ENCODE results near the gene CCND1. TPM values are rescaled to one million over a fixed set of nuclear protein-coding genes. Genes with fewer than 3 reads are reported as not detected.

The CCND1 gene
- total RNA-seq, 1 experiment from 2014 or later: 346 TPM

GRCh38 chr11:69603111-69603836 is 37.7 kb upstream of the CCND1 start:
- H3K36me3 ChIP-seq (ENCODE audit: low read depth): no peaks in the 10 kb centered on the region
- H3K79me2 ChIP-seq (ENCODE audit: low read depth): no peaks in the 10 kb centered on the region
- H3K27me3 ChIP-seq (ENCODE audit: insufficient read depth, low read depth): no peaks in the 10 kb centered on the region
- no peak overlapping the region for H3K4me3 ChIP-seq
- H2AFZ ChIP-seq: no peak overlapping the region
- no peak for TF ChIP-seq EZH2 (IDR thresholded peaks at IDR 0.05; ENCODE audit: low read depth)
- H3K9me2 ChIP-seq (ENCODE audit: insufficient read depth): no peaks in the 10 kb centered on the region
- peaks cover 16% of the 10 kb centered on the region; the same call in 1 of the 2 replicates for H3F3A ChIP-seq (ENCODE audit: insufficient read depth, low read depth)
- no peak overlapping the region for H3K4me2 ChIP-seq
- BruUV-seq (replicated peaks): no TSS peak
- intact Hi-C loops (cut with micrococcal nuclease; ENCODE audit: unreplicated experiment): no loop called here
- no peak for DNase-seq
- H3K9me3 ChIP-seq (ENCODE audit: insufficient read depth, low read depth): no peaks in the 10 kb centered on the region
- no peak overlapping the region for H3K27ac ChIP-seq
- CTCF ChIA-PET: no interaction called here
- no peaks in the 10 kb centered on the region for H4K20me1 ChIP-seq (ENCODE audit: insufficient read depth)
- POLR2A ChIA-PET (ENCODE audit: unreplicated experiment): no interaction called here
- peaks cover 17% of the 10 kb centered on the region for H3K4me1 ChIP-seq (replicated peaks; ENCODE audit: insufficient read depth)

- Histone ChIP-seq H3K27me3 (ENCODE audit: insufficient read depth, low read depth) (no peaks in the 10 kb centered on the region), H3K79me2 (ENCODE audit: low read depth) (no peaks in the 10 kb centered on the region), H2AFZ (no peak overlapping the region), H3K4me3 (no peak overlapping the region), H3K36me3 (ENCODE audit: low read depth) (no peaks in the 10 kb centered on the region), H4K20me1 (ENCODE audit: insufficient read depth) (no peaks in the 10 kb centered on the region), H3K9me3 (ENCODE audit: insufficient read depth, low read depth) (no peaks in the 10 kb centered on the region), H3K27ac (no peak overlapping the region), H3K9me2 (ENCODE audit: insufficient read depth) (no peaks in the 10 kb centered on the region), H3F3A (ENCODE audit: insufficient read depth, low read depth) (peaks cover 10% of the 10 kb centered on the region; the same call in 1 of the 2 replicates), H3K4me2 (no peak overlapping the region), H3K4me1 (replicated peaks; ENCODE audit: insufficient read depth) (peaks cover 13% of the 10 kb centered on the region)
- DNase-seq: no peak
- intact Hi-C loops (cut with micrococcal nuclease; ENCODE audit: unreplicated experiment): no loop called here
- ChIA-PET CTCF (no interaction called here), POLR2A (ENCODE audit: unreplicated experiment) (no interaction called here)
- TF ChIP-seq EZH2 (IDR thresholded peaks at IDR 0.05; ENCODE audit: low read depth) (no peak), CTCF (conservative IDR thresholded peaks at IDR 0.05) (no peak)
- no TSS peak for BruUV-seq (replicated peaks)
Measured at GRCh38 chr11:69604055-69604454, 36.9 kb upstream of the CCND1 start.

GRCh38 chr11:69605737-69606526 is 35.0 kb upstream of the CCND1 start:
- Histone ChIP-seq H3K36me3 (ENCODE audit: low read depth) (no peaks in the 10 kb centered on the region), H3K27me3 (ENCODE audit: insufficient read depth, low read depth) (no peaks in the 10 kb centered on the region), H3K4me3 (no peak overlapping the region), H2AFZ (no peak overlapping the region), H3K9me2 (ENCODE audit: insufficient read depth) (no peaks in the 10 kb centered on the region; the same call in 1 of the 2 replicates), H3F3A (ENCODE audit: insufficient read depth, low read depth) (no peaks in the 10 kb centered on the region), H3K4me2 (no peak overlapping the region), H3K79me2 (ENCODE audit: low read depth) (no peaks in the 10 kb centered on the region), H3K9me3 (ENCODE audit: insufficient read depth, low read depth) (no peaks in the 10 kb centered on the region), H3K4me1 (replicated peaks; ENCODE audit: insufficient read depth) (peaks cover 8% of the 10 kb centered on the region), H3K27ac (no peak overlapping the region), H4K20me1 (ENCODE audit: insufficient read depth) (no peaks in the 10 kb centered on the region)
- no peak for DNase-seq
- ChIA-PET POLR2A (ENCODE audit: unreplicated experiment) (no interaction called here), CTCF (no interaction called here)
- intact Hi-C loops (cut with micrococcal nuclease; ENCODE audit: unreplicated experiment): no loop called here
- no TSS peak for BruUV-seq (replicated peaks)
- TF ChIP-seq CTCF (conservative IDR thresholded peaks at IDR 0.05) (no peak), EZH2 (IDR thresholded peaks at IDR 0.05; ENCODE audit: low read depth) (no peak)

All from PC-9 (cell line).